Panc1 (cell line): ENCODE measurements around the gene LRRC1.

Source experiments
- CTCF ChIP-seq: fragments of 450-650 bp; IDR thresholded peaks from 2 replicates; pipeline ENCODE4 v1.5.1; 2017; ENCODE audit warnings: mild to moderate bottlenecking
- POLR2AphosphoS5 ChIP-seq: IDR thresholded peaks from 2 replicates; pipeline ENCODE4 v1.6.1; 2012; ENCODE audit warnings: mild to moderate bottlenecking, low read depth, low read length, moderate library complexity
- REST ChIP-seq, 2 experiments: IDR thresholded peaks; 2 replicates each; pipeline ENCODE4 v1.6.1; 2011 to 2012; ENCODE audit warnings: low read depth in 2 of 2, control low read depth in 1 of 2, low read length in 1 of 2, mild to moderate bottlenecking in 1 of 2, moderate library complexity in 1 of 2; ENCODE audit not compliant: insufficient read depth in 1 of 2
- SIN3A ChIP-seq: IDR thresholded peaks from 2 replicates; pipeline ENCODE4 v1.6.1; 2012; ENCODE audit warnings: low read depth, mild to moderate bottlenecking, low read length, moderate library complexity, borderline replicate concordance; ENCODE audit not compliant: insufficient read depth
- TCF7L2 ChIP-seq: IDR thresholded peaks from 2 replicates; pipeline ENCODE4 v1.6.1; 2011; ENCODE audit warnings: mild to moderate bottlenecking, low read depth, low read length, inconsistent platforms

- TF ChIP-seq CTCF (no peak), POLR2AphosphoS5 (no peak), REST (IDR thresholded peaks at IDR 0.05; ENCODE audit: insufficient read depth in 1 of 2, low read depth in 2 of 2, low read length in 1 of 2) (no peak), SIN3A (no peak), TCF7L2 (no peak)
These were observed 82.3 kb downstream of the LRRC1 start for GRCh38 chr6:53877151-53877550.
